Inferior parietal cortex (tissue), 1 donor: Measurements from ENCODE around the gene CUZD1.
A peak's percentile ranks its signal among the peaks of the same experiment; 100 is the strongest.

Experiments used
- DNase-seq: peaks from one replicate; pipeline ENCODE4 v3.0.0-alpha.2; 2016; ENCODE audit errors: extremely low spot score

The CUZD1 gene

DNA sequence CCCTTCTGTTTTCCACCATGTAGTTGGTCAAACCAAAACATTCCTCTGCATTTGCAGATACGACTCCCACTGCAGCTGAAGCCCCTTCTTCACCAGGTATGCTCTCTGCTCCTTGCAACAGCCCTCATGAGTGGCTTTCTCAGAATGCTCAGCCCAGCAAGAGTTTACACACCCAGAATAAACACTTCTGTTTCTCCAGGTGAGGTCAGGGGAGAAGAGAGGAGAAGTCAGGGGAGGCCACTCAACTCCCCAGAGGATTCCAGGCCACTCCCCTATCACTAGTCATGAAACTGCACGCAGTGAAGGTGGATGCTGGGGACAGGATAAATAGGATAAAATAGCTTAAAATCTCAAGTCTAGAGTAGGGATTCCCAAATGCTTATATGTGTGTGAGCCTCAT is 31.2 kb downstream of the CUZD1 start:
- DNase-seq: no peak

DNA sequence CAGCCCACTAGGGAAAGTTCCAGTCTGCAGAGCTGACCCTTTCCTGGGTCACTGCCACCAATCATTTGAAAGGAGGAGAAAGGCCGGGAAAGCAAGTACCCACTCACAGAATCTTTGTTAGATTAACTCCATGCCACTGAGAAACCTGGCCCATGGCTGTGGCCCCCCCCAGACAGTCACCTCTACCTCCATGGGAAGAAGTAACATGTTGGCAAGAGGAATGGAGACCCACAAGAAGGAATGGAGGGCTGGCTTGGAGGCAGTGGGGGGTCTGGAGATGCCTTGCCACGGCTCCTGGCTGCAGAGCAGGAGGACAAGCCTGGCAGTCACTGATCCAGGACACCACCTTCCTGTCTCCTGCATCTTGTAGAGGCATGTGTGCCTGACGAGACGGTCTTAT is 32.9 kb downstream of the CUZD1 start:
- no peak for DNase-seq

DNA sequence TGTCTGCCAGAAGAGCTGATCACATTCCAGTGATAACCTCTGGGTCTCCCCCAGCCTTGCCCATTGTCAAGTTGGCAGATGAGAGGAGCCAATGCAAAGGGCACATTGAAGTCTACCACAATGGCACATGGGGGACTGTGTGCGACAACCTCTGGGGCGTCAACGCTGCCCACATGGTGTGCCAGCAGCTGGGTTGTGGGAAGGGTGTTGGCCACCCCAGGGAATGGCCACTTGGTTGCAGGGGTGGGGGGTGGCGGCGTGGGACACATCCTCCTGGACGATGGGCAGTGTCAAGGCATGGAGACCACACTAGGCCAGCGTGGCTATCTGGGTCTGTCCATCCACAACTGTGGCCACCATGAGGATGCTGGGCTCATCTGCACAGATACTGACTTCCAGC is 43.4 kb downstream of the CUZD1 start:
- DNase-seq: no peak

DNA sequence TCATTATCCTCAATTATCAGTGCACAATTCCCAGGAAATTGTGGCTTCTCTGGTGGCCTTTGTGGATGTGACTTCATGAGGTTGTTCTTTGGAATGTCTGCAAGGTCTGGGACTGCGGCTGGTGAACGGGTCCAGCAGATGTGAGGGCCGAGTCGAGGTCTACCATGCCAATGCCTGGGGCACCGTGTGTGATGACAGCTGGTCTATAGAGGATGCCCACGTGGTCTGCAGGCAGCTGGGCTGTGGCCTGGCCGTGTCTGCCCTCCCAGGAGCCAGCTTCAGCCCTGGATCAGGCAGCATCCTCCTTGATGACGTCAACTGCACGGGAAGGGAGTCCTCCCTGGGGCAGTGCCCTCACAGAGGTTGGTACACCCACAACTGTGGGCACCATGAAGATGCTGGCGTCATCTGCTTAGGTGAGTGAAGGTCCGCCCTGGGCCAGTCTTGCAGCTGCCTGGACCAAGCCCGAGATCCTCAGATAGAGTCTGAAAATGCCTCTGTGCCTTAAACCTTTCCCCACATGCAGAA is 46.9 kb downstream of the CUZD1 start:
- no peak for DNase-seq

DNA sequence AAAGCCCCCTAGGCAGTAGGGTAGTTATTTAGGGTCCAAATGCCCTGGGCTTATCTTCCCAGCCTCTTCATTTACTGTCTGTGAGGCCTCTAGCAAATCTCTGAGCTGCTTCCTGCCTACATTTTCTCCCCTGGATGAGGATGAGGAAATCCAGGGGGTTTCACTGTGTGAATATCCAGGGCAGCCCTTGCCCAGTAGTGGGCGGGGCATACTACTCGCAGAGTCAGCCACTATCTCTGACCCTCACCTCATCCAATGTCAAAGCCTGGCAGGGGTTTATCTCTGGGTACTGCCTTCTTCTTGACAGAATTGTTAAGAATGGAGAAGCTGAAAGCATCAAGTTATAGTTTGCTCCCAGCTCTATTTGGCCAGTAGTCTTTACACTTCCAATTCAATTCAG is 48.9 kb downstream of the CUZD1 start:
- DNase-seq: no peak

DNA sequence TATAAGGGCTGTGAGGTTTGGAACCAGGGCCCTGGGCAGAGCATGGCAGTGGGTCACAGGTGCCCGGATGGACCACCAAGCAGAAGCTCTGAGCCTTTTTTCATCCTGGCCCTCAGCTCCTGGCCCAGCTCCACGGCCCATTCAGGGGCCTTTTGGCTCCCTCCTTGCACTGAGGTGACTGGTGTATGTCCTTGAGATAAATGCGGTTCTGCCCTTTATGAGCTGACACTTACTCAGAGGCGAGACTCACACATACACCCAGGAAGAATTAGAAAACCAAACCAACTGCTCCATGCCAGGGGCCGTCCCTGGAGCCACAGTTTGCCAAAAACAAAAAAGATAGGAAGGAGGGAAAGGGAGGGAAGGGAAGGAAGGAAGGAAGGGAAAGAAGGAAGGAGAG is 49.7 kb downstream of the CUZD1 start:
- DNase-seq: no peak

DNA sequence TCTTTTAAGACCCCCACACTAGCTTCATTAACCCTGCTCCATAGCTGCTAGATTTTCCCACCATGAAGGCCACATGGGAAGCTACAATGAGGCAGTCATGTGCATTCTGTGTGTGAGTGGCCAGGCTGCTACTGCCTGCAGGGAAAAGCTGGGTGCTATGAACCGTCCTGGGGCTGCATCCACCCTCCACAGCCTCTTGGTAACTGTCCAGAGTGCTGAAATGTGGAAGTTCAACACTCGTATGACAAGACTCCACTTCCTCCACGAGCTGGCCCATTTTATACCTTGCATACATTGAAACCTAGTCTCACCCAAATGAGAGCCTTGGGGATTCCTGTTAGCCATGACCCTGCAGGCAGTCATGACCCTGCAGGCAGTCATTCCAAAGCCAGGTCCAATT is 59.4 kb downstream of the CUZD1 start:
- no peak for DNase-seq

DNA sequence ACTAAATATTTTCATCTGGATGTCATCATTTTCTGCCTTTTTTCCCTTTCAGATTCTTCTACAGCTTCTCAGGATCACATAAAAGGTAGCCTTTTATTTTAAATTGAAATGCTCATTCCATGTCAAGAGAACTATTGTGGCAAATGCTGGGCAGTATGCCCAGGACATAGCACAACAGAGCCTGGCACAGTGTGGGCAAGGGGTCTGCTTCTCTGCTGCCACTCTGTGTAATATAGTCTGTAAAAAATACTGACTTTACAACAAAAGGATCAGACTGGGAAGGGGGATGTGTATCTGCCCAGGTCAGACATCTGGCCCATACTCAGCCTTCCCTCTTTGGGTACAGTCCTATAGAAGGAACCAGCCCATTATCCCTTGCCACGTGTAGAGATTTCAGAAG is 62.7 kb downstream of the CUZD1 start:
- peak; percentile 67 for DNase-seq
